GM19351 (cell line): ENCODE measurements around the gene PRKAG1.
A peak's percentile ranks its signal among the peaks of the same experiment; 100 is the strongest.
"Not testable (repeated sequence)": the region's sequence is repeated elsewhere in the genome, so short reads cannot be mapped to it uniquely, and the experiment has no call there.

Experiments
- ATAC-seq: cut with Tn5 transposase; IDR thresholded peaks from one replicate; pipeline ENCODE4 v1.9.1; 2021; ENCODE audit warnings: mild to moderate bottlenecking, moderate library complexity; ENCODE audit not compliant: unreplicated experiment

PRKAG1 gene

GRCh38 chr12:49018261-49019119 is at the start of gene PRKAG1:
Gene PRKAG1, minus strand, starts transcription at chr12:49018776. Its CDS starts 36 bp downstream, at chr12:49018740.
- ATAC-seq: peak; percentile 85

GRCh38 chr12:49066120-49066519 is 47.5 kb upstream of the PRKAG1 start:
- ATAC-seq: no peak

- no peak for ATAC-seq
These were observed 46.2 kb upstream of the PRKAG1 start for GRCh38 chr12:49064767-49065152.

- ATAC-seq: not testable (repeated sequence)
These were observed 43.3 kb upstream of the PRKAG1 start for GRCh38 chr12:49061916-49062315.

- no peak for ATAC-seq
These were observed 42.6 kb upstream of the PRKAG1 start for GRCh38 chr12:49061157-49061650.

GRCh38 chr12:49060237-49061156 is 41.9 kb upstream of the PRKAG1 start, which contains the start of gene KMT2D:
Gene KMT2D, minus strand, starts transcription at chr12:49060794. Its CDS starts 5,470 bp downstream, at chr12:49055324.
- no peak for ATAC-seq

- ATAC-seq: no peak
These were observed 41.0 kb upstream of the PRKAG1 start for GRCh38 chr12:49059299-49060171.

GRCh38 chr12:49059045-49059298 is 40.4 kb upstream of the PRKAG1 start:
- ATAC-seq: no peak

- no peak for ATAC-seq
These were observed 39.9 kb upstream of the PRKAG1 start for GRCh38 chr12:49058366-49059044.

GRCh38 chr12:49057888-49058287 is 39.3 kb upstream of the PRKAG1 start:
- ATAC-seq: no peak

GRCh38 chr12:49055978-49056754 is 37.6 kb upstream of the PRKAG1 start:
- peak; percentile 83 for ATAC-seq

- no peak for ATAC-seq
These were observed 36.5 kb upstream of the PRKAG1 start for GRCh38 chr12:49055092-49055491.

GRCh38 chr12:49054524-49054923 is 35.9 kb upstream of the PRKAG1 start:
- ATAC-seq: no peak

GRCh38 chr12:49054096-49054495 is 35.5 kb upstream of the PRKAG1 start:
- ATAC-seq: no peak

GRCh38 chr12:49052451-49053208 is 34.1 kb upstream of the PRKAG1 start:
- ATAC-seq: no peak

GRCh38 chr12:49051777-49052438 is 33.3 kb upstream of the PRKAG1 start:
- ATAC-seq: no peak

- no peak for ATAC-seq
These were observed 32.8 kb upstream of the PRKAG1 start for GRCh38 chr12:49051373-49051764.
